ENCODE measurements around the gene GANC.

GANC gene

GRCh38 chr15:42239528-42240182 is 33.3 kb upstream of the GANC start:
- H3F3A ChIP-seq (ENCODE audit: low read depth) = no peaks in the 10 kb centered on the region
- TF ChIP-seq EZH2phosphoT487 (IDR thresholded peaks at IDR 0.05; ENCODE audit: borderline replicate concordance) (no peak), CTCF (conservative IDR thresholded peaks at IDR 0.05; ENCODE audit: low read length) (no peak)
- no peaks in the 10 kb centered on the region for H3K9me2 ChIP-seq (replicated peaks; ENCODE audit: low read depth, low read length)
- no peaks in the 10 kb centered on the region for H3K9me3 ChIP-seq (ENCODE audit: insufficient read depth, low read depth, low read length)
- no peaks in the 10 kb centered on the region for H3K79me2 ChIP-seq (ENCODE audit: insufficient read depth, low read length)
- H3K9ac ChIP-seq (ENCODE audit: low read depth, low read length, poor library complexity, severe bottlenecking) = no peak overlapping the region
- no peak overlapping the region for H3K4me2 ChIP-seq (ENCODE audit: low read depth, low read length, poor library complexity, severe bottlenecking)
- no peak overlapping the region for H2AFZ ChIP-seq (ENCODE audit: low read length)
- no peaks in the 10 kb centered on the region for H3K4me1 ChIP-seq (ENCODE audit: insufficient read depth, low read length, poor library complexity, severe bottlenecking)
- peaks cover 73% of the 10 kb centered on the region for H3K36me3 ChIP-seq (ENCODE audit: insufficient read depth, low read length)
- H3K4me3 ChIP-seq (ENCODE audit: low read length, poor library complexity, severe bottlenecking) = no peak overlapping the region
- no peaks in the 10 kb centered on the region for H3K27me3 ChIP-seq (ENCODE audit: insufficient read depth, low read length, poor library complexity, severe bottlenecking)
- H4K20me1 ChIP-seq (ENCODE audit: insufficient read depth, low read length, poor library complexity, severe bottlenecking) = no peaks in the 10 kb centered on the region

- no peaks in the 10 kb centered on the region for H3K27me3 ChIP-seq (ENCODE audit: insufficient read depth, low read length, poor library complexity, severe bottlenecking)
- H3K9ac ChIP-seq (ENCODE audit: low read depth, low read length, poor library complexity, severe bottlenecking) = no peak overlapping the region
- H2AFZ ChIP-seq (ENCODE audit: low read length) = no peak overlapping the region
- no peaks in the 10 kb centered on the region for H3K79me2 ChIP-seq (ENCODE audit: insufficient read depth, low read length)
- H3K4me3 ChIP-seq (ENCODE audit: low read length, poor library complexity, severe bottlenecking) = no peak overlapping the region
- H3K36me3 ChIP-seq (ENCODE audit: insufficient read depth, low read length) = peaks cover 62% of the 10 kb centered on the region
- no peaks in the 10 kb centered on the region for H4K20me1 ChIP-seq (ENCODE audit: insufficient read depth, low read length, poor library complexity, severe bottlenecking)
- no peaks in the 10 kb centered on the region for H3K9me3 ChIP-seq (ENCODE audit: insufficient read depth, low read depth, low read length)
- TF ChIP-seq CTCF (conservative IDR thresholded peaks at IDR 0.05; ENCODE audit: low read length) = no peak
- no peak for TF ChIP-seq EZH2phosphoT487 (IDR thresholded peaks at IDR 0.05; ENCODE audit: borderline replicate concordance)
- H3K4me1 ChIP-seq (ENCODE audit: insufficient read depth, low read length, poor library complexity, severe bottlenecking) = no peaks in the 10 kb centered on the region
- H3K4me2 ChIP-seq (ENCODE audit: low read depth, low read length, poor library complexity, severe bottlenecking) = no peak overlapping the region
- no peaks in the 10 kb centered on the region for H3F3A ChIP-seq (ENCODE audit: low read depth)
- H3K9me2 ChIP-seq (replicated peaks; ENCODE audit: low read depth, low read length) = no peaks in the 10 kb centered on the region
These were observed 32.2 kb upstream of the GANC start for GRCh38 chr15:42240823-42241222.

- no peaks in the 10 kb centered on the region for H3K4me1 ChIP-seq (ENCODE audit: insufficient read depth, low read length, poor library complexity, severe bottlenecking)
- H3F3A ChIP-seq (ENCODE audit: low read depth) = no peaks in the 10 kb centered on the region
- H3K79me2 ChIP-seq (ENCODE audit: insufficient read depth, low read length) = no peaks in the 10 kb centered on the region
- H3K4me3 ChIP-seq (ENCODE audit: low read length, poor library complexity, severe bottlenecking) = no peak overlapping the region
- no peak overlapping the region for H2AFZ ChIP-seq (ENCODE audit: low read length)
- no peaks in the 10 kb centered on the region; the same call in 1 of the 2 replicates for H3K9me3 ChIP-seq (ENCODE audit: insufficient read depth, low read depth, low read length)
- H3K27me3 ChIP-seq (ENCODE audit: insufficient read depth, low read length, poor library complexity, severe bottlenecking) = no peaks in the 10 kb centered on the region
- no peak overlapping the region for H3K4me2 ChIP-seq (ENCODE audit: low read depth, low read length, poor library complexity, severe bottlenecking)
- H3K36me3 ChIP-seq (ENCODE audit: insufficient read depth, low read length) = peaks cover 28% of the 10 kb centered on the region; the same call in 1 of the 2 replicates
- no peaks in the 10 kb centered on the region for H3K9me2 ChIP-seq (replicated peaks; ENCODE audit: low read depth, low read length)
- TF ChIP-seq EZH2phosphoT487 (IDR thresholded peaks at IDR 0.05; ENCODE audit: borderline replicate concordance) (no peak), CTCF (conservative IDR thresholded peaks at IDR 0.05; ENCODE audit: low read length) (no peak)
- no peak overlapping the region for H3K9ac ChIP-seq (ENCODE audit: low read depth, low read length, poor library complexity, severe bottlenecking)
- no peaks in the 10 kb centered on the region for H4K20me1 ChIP-seq (ENCODE audit: insufficient read depth, low read length, poor library complexity, severe bottlenecking)
These were observed 19.7 kb upstream of the GANC start for GRCh38 chr15:42253300-42253699.
